Spleen (tissue), 7 donors: ENCODE data around the gene PRTN3.
A peak's percentile ranks its signal among the peaks of the same experiment; 100 is the strongest.

ENCODE experiments used
- POLR2AphosphoS5 ChIP-seq, 3 donors: sonication (generic); formaldehyde crosslinking; IDR thresholded peaks; one replicate each; pipeline ENCODE4 v1.5.1; 2017; ENCODE audit warnings: antibody characterized with exemption in 3 of 3
- TF ChIP-seq, protein P1 (sequence below), 11 experiments: fragments of 200-600 bp in 7 of 11; fragments of 450-650 bp in 4 of 11; sonication (generic) in 4 of 11; IDR thresholded peaks in 8 of 11; conservative IDR thresholded peaks in 3 of 11; 1 replicate in 7 of 11; 2 replicates in 4 of 11; pipeline versions ENCODE4 v1.4.0 to v1.8.0; 2016 to 2021; ENCODE audit warnings: antibody characterized with exemption in 11 of 11, inconsistent platforms in 4 of 11, mild to moderate bottlenecking in 1 of 11
- donor health status: DM: no; HTN: no; CAD: no; lungs with moderate emphysema.
- donor health status: DM: no; HTN: no; CAD: no.
- donor health status: DM: no; HTN: no; CAD: no.

DNA sequence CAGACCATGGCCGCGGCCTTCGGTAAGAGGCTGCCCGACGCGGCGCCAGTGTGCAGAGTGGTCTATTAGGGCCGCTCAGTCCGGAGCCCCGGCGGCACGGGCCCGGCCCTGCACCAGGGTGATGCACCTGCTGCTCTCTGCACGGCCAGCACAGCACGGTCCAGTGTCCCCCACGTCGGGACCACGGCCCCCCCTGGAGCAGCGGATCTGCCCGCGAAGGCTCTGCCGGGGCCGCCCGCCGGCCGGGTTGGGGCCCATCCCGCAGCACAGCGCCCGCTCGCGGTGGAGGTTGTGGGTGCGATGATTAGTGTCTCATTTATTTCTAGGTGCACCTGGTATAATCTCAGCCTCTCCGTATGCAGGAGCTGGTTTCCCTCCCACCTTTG is 35.6 kb upstream of the PRTN3 start:
- peak in 1 of 3 donors; percentile 25 for TF ChIP-seq POLR2AphosphoS5 (IDR thresholded peaks at IDR 0.05)
- TF ChIP-seq, protein P1, sequence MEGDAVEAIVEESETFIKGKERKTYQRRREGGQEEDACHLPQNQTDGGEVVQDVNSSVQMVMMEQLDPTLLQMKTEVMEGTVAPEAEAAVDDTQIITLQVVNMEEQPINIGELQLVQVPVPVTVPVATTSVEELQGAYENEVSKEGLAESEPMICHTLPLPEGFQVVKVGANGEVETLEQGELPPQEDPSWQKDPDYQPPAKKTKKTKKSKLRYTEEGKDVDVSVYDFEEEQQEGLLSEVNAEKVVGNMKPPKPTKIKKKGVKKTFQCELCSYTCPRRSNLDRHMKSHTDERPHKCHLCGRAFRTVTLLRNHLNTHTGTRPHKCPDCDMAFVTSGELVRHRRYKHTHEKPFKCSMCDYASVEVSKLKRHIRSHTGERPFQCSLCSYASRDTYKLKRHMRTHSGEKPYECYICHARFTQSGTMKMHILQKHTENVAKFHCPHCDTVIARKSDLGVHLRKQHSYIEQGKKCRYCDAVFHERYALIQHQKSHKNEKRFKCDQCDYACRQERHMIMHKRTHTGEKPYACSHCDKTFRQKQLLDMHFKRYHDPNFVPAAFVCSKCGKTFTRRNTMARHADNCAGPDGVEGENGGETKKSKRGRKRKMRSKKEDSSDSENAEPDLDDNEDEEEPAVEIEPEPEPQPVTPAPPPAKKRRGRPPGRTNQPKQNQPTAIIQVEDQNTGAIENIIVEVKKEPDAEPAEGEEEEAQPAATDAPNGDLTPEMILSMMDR (IDR thresholded peaks at IDR 0.05 in 8 of 11, conservative IDR thresholded peaks at IDR 0.05 in 3 of 11) = peak in 1 of 11 experiments; percentile 33
